ENCODE data around the gene ADAD2. TPM values are rescaled to one million over a fixed set of nuclear protein-coding genes. Genes with fewer than 3 reads are reported as not detected.

ADAD2 gene
- total and polyA plus RNA-seq, 4 donors: 0.14 to 0.44 (median 0.33) TPM; not detected in 1

DNA sequence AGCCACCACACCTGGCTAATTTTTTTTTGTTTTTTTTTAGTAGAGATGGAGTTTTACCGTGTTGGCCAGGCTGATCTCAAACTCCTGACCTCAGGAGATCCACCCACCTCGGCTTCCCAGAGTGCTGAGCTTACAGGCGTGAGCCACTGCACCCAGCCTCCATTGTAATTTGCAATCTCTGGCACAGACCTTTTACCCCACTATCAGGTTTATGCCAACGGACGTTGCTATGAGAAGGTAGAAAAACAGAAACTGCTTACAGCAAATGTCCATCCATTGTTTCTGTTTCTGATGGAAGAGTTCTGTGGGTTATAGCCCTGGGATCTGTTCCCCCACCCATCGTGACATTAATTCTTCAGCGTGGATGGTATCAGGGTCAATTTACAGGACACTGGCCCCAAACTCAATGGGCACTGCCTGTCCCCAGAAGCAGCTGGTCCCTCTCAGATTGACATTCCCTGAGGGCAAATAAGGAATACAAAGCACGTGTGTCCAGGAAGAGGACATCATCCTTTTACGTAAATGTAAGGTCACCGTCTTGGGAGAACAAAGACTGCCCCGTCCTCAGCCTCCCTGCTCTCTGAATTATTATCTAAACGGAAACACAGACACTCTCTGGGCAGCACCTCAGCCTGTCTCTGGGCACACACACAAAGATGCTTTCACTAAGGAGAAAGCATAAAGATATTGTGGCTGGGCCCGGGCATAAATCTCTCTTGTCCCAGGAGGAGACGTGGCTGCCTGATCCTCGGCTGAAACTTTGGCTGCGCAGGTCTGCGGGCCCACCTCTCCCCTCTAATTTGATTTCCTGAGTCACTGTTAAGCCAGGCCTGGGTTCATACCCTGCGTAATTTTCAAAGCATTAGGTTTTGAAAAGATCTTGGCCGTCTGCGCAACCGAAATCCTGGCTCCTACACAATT lies 43.6 kb downstream of the ADAD2 start:
- Histone ChIP-seq H3K9me3 (ENCODE audit: control insufficient read depth in 4 of 4, low read length in 3 of 4) (no peaks in the 10 kb centered on the region), H3K4me1 (ENCODE audit: control insufficient read depth in 4 of 4, insufficient read depth in 4 of 4, low read length in 3 of 4) (no peaks in the 10 kb centered on the region), H3K4me3 (ENCODE audit: low read depth in 1 of 3, low read length in 3 of 3) (no peak overlapping the region), H3K9ac (ENCODE audit: low read depth in 1 of 2, low read length in 2 of 2) (no peak overlapping the region), H3K27ac (ENCODE audit: low read depth in 1 of 2, low read length in 2 of 2) (no peak overlapping the region), H3K36me3 (ENCODE audit: control insufficient read depth in 4 of 4, insufficient read depth in 3 of 4, low read depth in 1 of 4, low read length in 3 of 4) (no peaks in the 10 kb centered on the region), H3K27me3 (ENCODE audit: control insufficient read depth in 4 of 4, insufficient read depth in 4 of 4, low read length in 3 of 4) (peaks cover 0 to 5% (median 1%) of the 10 kb centered on the region in 4 donors)
- DNase-seq (ENCODE audit: low spot score): no peak
- WGBS: 63% methylated on average over 21 of the region's 21 CpGs
- TF ChIP-seq, protein P1, sequence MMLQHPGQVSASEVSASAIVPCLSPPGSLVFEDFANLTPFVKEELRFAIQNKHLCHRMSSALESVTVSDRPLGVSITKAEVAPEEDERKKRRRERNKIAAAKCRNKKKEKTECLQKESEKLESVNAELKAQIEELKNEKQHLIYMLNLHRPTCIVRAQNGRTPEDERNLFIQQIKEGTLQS (IDR thresholded peaks at IDR 0.05): no peak
- TF ChIP-seq REST (IDR thresholded peaks at IDR 0.05): no peak
- TF ChIP-seq HNF4G (IDR thresholded peaks at IDR 0.05): no peak
- no peak for TF ChIP-seq HNF4A (conservative IDR thresholded peaks at IDR 0.05)
- TF ChIP-seq RXRA (IDR thresholded peaks at IDR 0.05): no peak
- no peak for TF ChIP-seq GABPA (IDR thresholded peaks at IDR 0.05 in 1 of 2, conservative IDR thresholded peaks at IDR 0.05 in 1 of 2)
- no peak for TF ChIP-seq SP1 (IDR thresholded peaks at IDR 0.05)
- no peak for TF ChIP-seq TAF1 (conservative IDR thresholded peaks at IDR 0.05)
- TF ChIP-seq FOXA2 (IDR thresholded peaks at IDR 0.05): no peak
- TF ChIP-seq JUND (IDR thresholded peaks at IDR 0.05): no peak
- no peak for TF ChIP-seq NR2F2 (IDR thresholded peaks at IDR 0.05)
- TF ChIP-seq EGR1 (IDR thresholded peaks at IDR 0.05; ENCODE audit: low read depth in 2 of 2): no peak
- no peak for TF ChIP-seq RAD21 (IDR thresholded peaks at IDR 0.05)

- no peaks in the 10 kb centered on the region for H3K36me3 ChIP-seq (ENCODE audit: control insufficient read depth in 4 of 4, insufficient read depth in 3 of 4, low read depth in 1 of 4, low read length in 3 of 4)
- 82% methylated on average over 25 of the region's 25 CpGs for WGBS
- H3K27me3 ChIP-seq (ENCODE audit: control insufficient read depth in 4 of 4, insufficient read depth in 4 of 4, low read length in 3 of 4): peaks cover 0 to 2% (median 1%) of the 10 kb centered on the region in 4 donors
- H3K9ac ChIP-seq (ENCODE audit: low read depth in 1 of 2, low read length in 2 of 2): no peak overlapping the region
- H3K4me1 ChIP-seq (ENCODE audit: control insufficient read depth in 4 of 4, insufficient read depth in 4 of 4, low read length in 3 of 4): no peaks in the 10 kb centered on the region
- H3K9me3 ChIP-seq (ENCODE audit: control insufficient read depth in 4 of 4, low read length in 3 of 4): no peaks in the 10 kb centered on the region
- no peak for DNase-seq (ENCODE audit: low spot score)
- H3K27ac ChIP-seq (ENCODE audit: low read depth in 1 of 2, low read length in 2 of 2): no peak overlapping the region
- H3K4me3 ChIP-seq (ENCODE audit: low read depth in 1 of 3, low read length in 3 of 3): no peak overlapping the region
- no peak for TF ChIP-seq REST (IDR thresholded peaks at IDR 0.05)
- TF ChIP-seq ZBTB33 (IDR thresholded peaks at IDR 0.05): no peak
Measured at GRCh38 chr16:84236671-84237070, 45.7 kb downstream of the ADAD2 start.

All from liver (tissue), 9 donors.